ENCODE results near the gene CFAP46. TPM values are rescaled to one million over a fixed set of nuclear protein-coding genes. Genes with fewer than 3 reads are reported as not detected.
"Not testable (repeated sequence)": the region's sequence is repeated elsewhere in the genome, so short reads cannot be mapped to it uniquely, and the experiment has no call there.

CFAP46 gene
- total RNA-seq, 6 experiments from 2014 or later: 0.31 to 1.4 (median 0.32) TPM; not detected in 1

DNA sequence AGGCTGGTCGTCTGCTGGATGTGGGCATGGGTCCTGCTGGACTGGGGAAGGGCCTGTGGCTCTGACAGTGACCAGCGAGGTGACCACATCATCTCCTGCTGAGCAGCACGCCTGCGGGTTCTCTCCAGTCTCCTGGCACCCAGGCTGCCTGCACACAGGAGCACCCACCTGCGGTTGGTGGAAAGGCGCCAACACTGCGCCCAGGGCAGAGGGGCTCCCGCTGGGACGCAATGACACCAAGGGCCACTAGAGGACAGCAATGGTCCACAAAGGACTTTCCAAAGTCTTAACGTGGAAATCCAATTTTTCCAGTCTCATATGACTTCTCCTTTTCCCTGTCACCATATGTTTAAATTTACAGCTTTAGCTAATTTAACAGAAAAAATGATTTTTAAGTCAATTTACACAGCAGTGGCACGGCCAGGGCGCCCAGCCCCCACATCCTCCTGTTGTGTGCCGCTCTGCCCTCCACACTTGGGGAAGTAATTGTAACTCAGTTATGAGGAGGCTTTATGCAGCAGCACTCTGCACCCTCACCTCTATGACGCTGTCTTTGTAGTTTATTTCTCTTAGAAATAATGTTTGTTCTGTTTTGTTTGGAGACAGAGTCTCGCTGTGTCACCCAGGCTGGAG lies 38.1 kb downstream of the CFAP46 start:
- DNase-seq: peak; percentile 4
- no peaks in the 10 kb centered on the region for H3K4me1 Mint-ChIP-seq (ENCODE audit: low read depth)
- no peak overlapping the region for H3K27ac Mint-ChIP-seq
- no peak overlapping the region for H3K4me3 Mint-ChIP-seq
- H3K27me3 Mint-ChIP-seq (ENCODE audit: insufficient read depth): peaks cover 12% of the 10 kb centered on the region
- H3K9me3 Mint-ChIP-seq: peaks cover 6% of the 10 kb centered on the region; the same call in 1 of the 2 replicates
- TF ChIP-seq, protein P1, sequence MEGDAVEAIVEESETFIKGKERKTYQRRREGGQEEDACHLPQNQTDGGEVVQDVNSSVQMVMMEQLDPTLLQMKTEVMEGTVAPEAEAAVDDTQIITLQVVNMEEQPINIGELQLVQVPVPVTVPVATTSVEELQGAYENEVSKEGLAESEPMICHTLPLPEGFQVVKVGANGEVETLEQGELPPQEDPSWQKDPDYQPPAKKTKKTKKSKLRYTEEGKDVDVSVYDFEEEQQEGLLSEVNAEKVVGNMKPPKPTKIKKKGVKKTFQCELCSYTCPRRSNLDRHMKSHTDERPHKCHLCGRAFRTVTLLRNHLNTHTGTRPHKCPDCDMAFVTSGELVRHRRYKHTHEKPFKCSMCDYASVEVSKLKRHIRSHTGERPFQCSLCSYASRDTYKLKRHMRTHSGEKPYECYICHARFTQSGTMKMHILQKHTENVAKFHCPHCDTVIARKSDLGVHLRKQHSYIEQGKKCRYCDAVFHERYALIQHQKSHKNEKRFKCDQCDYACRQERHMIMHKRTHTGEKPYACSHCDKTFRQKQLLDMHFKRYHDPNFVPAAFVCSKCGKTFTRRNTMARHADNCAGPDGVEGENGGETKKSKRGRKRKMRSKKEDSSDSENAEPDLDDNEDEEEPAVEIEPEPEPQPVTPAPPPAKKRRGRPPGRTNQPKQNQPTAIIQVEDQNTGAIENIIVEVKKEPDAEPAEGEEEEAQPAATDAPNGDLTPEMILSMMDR (IDR thresholded peaks at IDR 0.05): peak; percentile 91
- no peaks in the 10 kb centered on the region for H3K36me3 Mint-ChIP-seq (ENCODE audit: low read depth)

- peaks cover 13% of the 10 kb centered on the region for H3K27me3 Mint-ChIP-seq (ENCODE audit: insufficient read depth)
- not testable (repeated sequence) for H3K4me3 Mint-ChIP-seq; H3K27ac Mint-ChIP-seq; H3K36me3 Mint-ChIP-seq (ENCODE audit: low read depth); H3K4me1 Mint-ChIP-seq (ENCODE audit: low read depth); DNase-seq; H3K9me3 Mint-ChIP-seq
Observed at GRCh38 chr10:132902656-132903575, 39.5 kb downstream of the CFAP46 start.

GRCh38 chr10:132901351-132901750 lies 41.0 kb downstream of the CFAP46 start:
- H3K27me3 Mint-ChIP-seq (ENCODE audit: insufficient read depth): peaks cover 14% of the 10 kb centered on the region
- no peak for DNase-seq
- H3K4me1 Mint-ChIP-seq (ENCODE audit: low read depth): no peaks in the 10 kb centered on the region
- H3K36me3 Mint-ChIP-seq (ENCODE audit: low read depth): no peaks in the 10 kb centered on the region
- TF ChIP-seq, protein P1 (IDR thresholded peaks at IDR 0.05): no peak
- H3K4me3 Mint-ChIP-seq: no peak overlapping the region
- peaks cover 6% of the 10 kb centered on the region; the same call in 1 of the 2 replicates for H3K9me3 Mint-ChIP-seq
- no peak overlapping the region for H3K27ac Mint-ChIP-seq

DNA sequence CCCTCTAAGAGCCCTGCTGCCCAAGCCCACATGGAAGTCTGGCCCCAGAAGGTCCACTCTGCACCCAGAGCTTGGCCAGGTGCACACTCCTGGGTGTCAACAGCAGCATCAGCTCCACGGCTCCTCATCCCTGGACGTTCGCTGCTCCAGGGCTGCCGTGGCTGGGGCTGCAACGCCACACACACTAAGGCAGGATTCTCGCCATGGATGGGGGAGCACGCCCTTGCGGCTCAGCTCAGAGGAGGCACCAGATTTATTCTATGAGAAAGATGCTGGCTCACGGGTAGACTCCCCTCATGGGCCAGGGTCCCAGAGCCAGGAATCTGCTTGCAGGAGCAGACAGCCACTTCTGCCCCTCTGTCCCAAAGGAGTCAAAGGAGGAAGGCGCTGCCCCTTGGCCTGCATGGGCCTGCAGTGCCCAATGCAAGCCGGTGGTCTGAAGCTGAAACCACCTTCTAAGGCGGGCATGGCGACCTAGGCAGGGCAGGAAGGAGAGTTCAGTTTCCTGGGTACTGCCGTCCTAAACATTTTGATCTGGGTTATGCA lies 42.1 kb downstream of the CFAP46 start:
- no peaks in the 10 kb centered on the region for H3K4me1 Mint-ChIP-seq (ENCODE audit: low read depth)
- TF ChIP-seq, protein P1 (IDR thresholded peaks at IDR 0.05): no peak

GRCh38 chr10:132899751-132900065 lies 42.7 kb downstream of the CFAP46 start:
- no peaks in the 10 kb centered on the region for H3K9me3 Mint-ChIP-seq
- no peaks in the 10 kb centered on the region for H3K4me1 Mint-ChIP-seq (ENCODE audit: low read depth)
- H3K27me3 Mint-ChIP-seq (ENCODE audit: insufficient read depth): peaks cover 17% of the 10 kb centered on the region
- no peak for DNase-seq
- TF ChIP-seq, protein P1 (IDR thresholded peaks at IDR 0.05): no peak
- H3K27ac Mint-ChIP-seq: no peak overlapping the region
- no peak overlapping the region for H3K4me3 Mint-ChIP-seq
- H3K36me3 Mint-ChIP-seq (ENCODE audit: low read depth): no peaks in the 10 kb centered on the region

More for the DNA sequence above, 42.1 kb downstream of the CFAP46 start:
- Mint-ChIP-seq H3K27ac (no peak overlapping the region), H3K9me3 (peaks cover 2% of the 10 kb centered on the region; the same call in 1 of the 2 replicates), H3K27me3 (ENCODE audit: insufficient read depth) (peaks cover 13% of the 10 kb centered on the region), H3K4me3 (no peak overlapping the region), H3K36me3 (ENCODE audit: low read depth) (no peaks in the 10 kb centered on the region)
- no peak for DNase-seq

Data from HFFc6 (cell line).